WTC11 (cell line): ENCODE measurements around the gene ZNF584.

ENCODE experiments used
- ETV6 ChIP-seq: sonication (generic); formaldehyde crosslinking; IDR thresholded peaks from 2 replicates; pipeline ENCODE4 v1.8.1; 2022; ENCODE audit warnings: mild to moderate bottlenecking, missing genetic modification reagents
- NFE2L1 ChIP-seq: sonication (generic); formaldehyde crosslinking; IDR thresholded peaks from 2 replicates; pipeline ENCODE4 v1.8.1; 2023; ENCODE audit warnings: missing genetic modification reagents
- NR2C2 ChIP-seq: sonication (generic); formaldehyde crosslinking; IDR thresholded peaks from 2 replicates; pipeline ENCODE4 v1.8.0; 2022; ENCODE audit warnings: mild to moderate bottlenecking, missing genetic modification reagents
- SMAD3 ChIP-seq: sonication (generic); formaldehyde crosslinking; IDR thresholded peaks from 2 replicates; pipeline ENCODE4 v1.8.0; 2022; ENCODE audit warnings: missing genetic modification reagents, mild to moderate bottlenecking, borderline replicate concordance
- TF ChIP-seq, protein P1 (sequence below): sonication (generic); formaldehyde crosslinking; IDR thresholded peaks from 2 replicates; pipeline ENCODE4 v1.8.0; 2022; ENCODE audit warnings: mild to moderate bottlenecking, missing genetic modification reagents
- TF ChIP-seq, protein P2 (sequence below): fragments of 200-600 bp; IDR thresholded peaks from 2 replicates; pipeline ENCODE4 v1.8.0; 2022; ENCODE audit warnings: antibody characterized with exemption
- TF ChIP-seq, protein P3 (sequence below): sonication (generic); formaldehyde crosslinking; conservative IDR thresholded peaks from 2 replicates; pipeline ENCODE4 v1.8.1; 2022; ENCODE audit warnings: mild to moderate bottlenecking, missing genetic modification reagents
- TF ChIP-seq, protein P4 (sequence below): fragments of 250-450 bp; sonication (Bioruptor Pico); IDR thresholded peaks from 2 replicates; pipeline ENCODE4 v2.1.2; 2022; ENCODE audit warnings: mild to moderate bottlenecking, moderate library complexity
- TF ChIP-seq, protein P5 (sequence below): fragments of 250-450 bp; sonication (Bioruptor Pico); IDR thresholded peaks from 2 replicates; pipeline ENCODE4 v1.8.0; 2021; ENCODE audit warnings: mild to moderate bottlenecking

DNA sequence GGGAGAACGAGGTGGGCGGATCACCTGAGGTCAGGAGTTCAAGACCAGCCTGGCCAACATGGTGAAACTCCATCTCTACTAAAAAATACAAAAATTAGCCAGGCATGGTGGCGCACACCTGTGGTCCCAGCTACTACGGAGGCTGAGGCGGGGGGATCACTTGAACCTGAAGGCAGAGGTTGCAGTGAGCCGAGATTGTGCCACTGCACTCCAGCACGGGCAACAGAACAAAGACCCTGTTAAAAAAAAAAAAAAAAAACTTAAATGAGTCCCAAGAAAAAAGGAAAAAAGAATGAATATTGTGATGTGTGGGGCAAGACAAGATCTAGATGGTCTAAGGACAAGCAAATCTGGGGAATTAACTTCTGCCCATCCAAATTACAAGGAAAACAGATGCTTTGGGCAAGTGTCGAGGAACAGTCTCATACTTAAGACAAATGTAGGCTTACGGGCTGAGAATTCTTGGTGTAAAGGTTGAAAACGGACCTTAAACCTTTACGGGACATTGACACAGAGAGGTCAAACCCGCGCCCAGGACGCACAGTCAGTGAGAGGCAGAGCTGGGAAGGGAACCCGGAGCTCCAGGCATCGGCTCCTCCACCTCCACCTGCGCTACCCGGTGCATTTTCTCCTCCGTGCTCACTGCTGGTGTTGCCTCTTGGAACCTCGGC lies 57.8 kb downstream of the ZNF584 start:
- TF ChIP-seq, protein P1, sequence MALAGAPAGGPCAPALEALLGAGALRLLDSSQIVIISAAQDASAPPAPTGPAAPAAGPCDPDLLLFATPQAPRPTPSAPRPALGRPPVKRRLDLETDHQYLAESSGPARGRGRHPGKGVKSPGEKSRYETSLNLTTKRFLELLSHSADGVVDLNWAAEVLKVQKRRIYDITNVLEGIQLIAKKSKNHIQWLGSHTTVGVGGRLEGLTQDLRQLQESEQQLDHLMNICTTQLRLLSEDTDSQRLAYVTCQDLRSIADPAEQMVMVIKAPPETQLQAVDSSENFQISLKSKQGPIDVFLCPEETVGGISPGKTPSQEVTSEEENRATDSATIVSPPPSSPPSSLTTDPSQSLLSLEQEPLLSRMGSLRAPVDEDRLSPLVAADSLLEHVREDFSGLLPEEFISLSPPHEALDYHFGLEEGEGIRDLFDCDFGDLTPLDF (CRISPR knock-in tag): no peak
- TF ChIP-seq, protein P2, sequence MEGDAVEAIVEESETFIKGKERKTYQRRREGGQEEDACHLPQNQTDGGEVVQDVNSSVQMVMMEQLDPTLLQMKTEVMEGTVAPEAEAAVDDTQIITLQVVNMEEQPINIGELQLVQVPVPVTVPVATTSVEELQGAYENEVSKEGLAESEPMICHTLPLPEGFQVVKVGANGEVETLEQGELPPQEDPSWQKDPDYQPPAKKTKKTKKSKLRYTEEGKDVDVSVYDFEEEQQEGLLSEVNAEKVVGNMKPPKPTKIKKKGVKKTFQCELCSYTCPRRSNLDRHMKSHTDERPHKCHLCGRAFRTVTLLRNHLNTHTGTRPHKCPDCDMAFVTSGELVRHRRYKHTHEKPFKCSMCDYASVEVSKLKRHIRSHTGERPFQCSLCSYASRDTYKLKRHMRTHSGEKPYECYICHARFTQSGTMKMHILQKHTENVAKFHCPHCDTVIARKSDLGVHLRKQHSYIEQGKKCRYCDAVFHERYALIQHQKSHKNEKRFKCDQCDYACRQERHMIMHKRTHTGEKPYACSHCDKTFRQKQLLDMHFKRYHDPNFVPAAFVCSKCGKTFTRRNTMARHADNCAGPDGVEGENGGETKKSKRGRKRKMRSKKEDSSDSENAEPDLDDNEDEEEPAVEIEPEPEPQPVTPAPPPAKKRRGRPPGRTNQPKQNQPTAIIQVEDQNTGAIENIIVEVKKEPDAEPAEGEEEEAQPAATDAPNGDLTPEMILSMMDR: no peak
- TF ChIP-seq, protein P3, sequence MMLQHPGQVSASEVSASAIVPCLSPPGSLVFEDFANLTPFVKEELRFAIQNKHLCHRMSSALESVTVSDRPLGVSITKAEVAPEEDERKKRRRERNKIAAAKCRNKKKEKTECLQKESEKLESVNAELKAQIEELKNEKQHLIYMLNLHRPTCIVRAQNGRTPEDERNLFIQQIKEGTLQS: no peak
- TF ChIP-seq, protein P4, sequence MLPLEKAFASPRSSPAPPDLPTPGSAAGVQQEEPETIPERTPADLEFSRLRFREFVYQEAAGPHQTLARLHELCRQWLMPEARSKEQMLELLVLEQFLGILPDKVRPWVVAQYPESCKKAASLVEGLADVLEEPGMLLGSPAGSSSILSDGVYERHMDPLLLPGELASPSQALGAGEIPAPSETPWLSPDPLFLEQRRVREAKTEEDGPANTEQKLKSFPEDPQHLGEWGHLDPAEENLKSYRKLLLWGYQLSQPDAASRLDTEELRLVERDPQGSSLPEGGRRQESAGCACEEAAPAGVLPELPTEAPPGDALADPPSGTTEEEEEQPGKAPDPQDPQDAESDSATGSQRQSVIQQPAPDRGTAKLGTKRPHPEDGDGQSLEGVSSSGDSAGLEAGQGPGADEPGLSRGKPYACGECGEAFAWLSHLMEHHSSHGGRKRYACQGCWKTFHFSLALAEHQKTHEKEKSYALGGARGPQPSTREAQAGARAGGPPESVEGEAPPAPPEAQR (CRISPR knock-in tag): no peak
- TF ChIP-seq, protein P5, sequence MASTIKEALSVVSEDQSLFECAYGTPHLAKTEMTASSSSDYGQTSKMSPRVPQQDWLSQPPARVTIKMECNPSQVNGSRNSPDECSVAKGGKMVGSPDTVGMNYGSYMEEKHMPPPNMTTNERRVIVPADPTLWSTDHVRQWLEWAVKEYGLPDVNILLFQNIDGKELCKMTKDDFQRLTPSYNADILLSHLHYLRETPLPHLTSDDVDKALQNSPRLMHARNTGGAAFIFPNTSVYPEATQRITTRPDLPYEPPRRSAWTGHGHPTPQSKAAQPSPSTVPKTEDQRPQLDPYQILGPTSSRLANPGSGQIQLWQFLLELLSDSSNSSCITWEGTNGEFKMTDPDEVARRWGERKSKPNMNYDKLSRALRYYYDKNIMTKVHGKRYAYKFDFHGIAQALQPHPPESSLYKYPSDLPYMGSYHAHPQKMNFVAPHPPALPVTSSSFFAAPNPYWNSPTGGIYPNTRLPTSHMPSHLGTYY (CRISPR knock-in tag): no peak
- no peak for TF ChIP-seq ETV6
- no peak for TF ChIP-seq NR2C2 (CRISPR knock-in tag)
- TF ChIP-seq NFE2L1 (CRISPR knock-in tag): no peak
- no peak for TF ChIP-seq SMAD3 (CRISPR knock-in tag)
